GM12878 (cell line): ENCODE measurements around the gene HOGA1. TPM values are rescaled to one million over a fixed set of nuclear protein-coding genes. Genes with fewer than 3 reads are reported as not detected.

Experiments used
- ATAC-seq: fragments of 200-7000 bp; cut with Tn5 transposase; 3 replicates; pipeline ENCODE4 v1.9.1; 2020; ENCODE audit warnings: mild to moderate bottlenecking, moderate library complexity
- BruUV-seq: library from RNA; stranded (reverse); fragments of 400-500 nt; replicated peaks from 2 replicates; lab custom pipeline; 2021; lab: Mats Ljungman, UMichigan
- CTCF ChIA-PET: fragments of 300-600 bp; sonication (Branson Sonifier 250); formaldehyde crosslinking; extraction: SDS; loops from one replicate; lab custom pipeline; 2021; ENCODE audit warnings: inconsistent platforms; lab: Yijun Ruan, JAX
- POLR2A ChIA-PET: fragments of 350-600 bp; formaldehyde crosslinking; extraction: SDS; loops from one replicate; lab custom pipeline; 2021; ENCODE audit warnings: inconsistent platforms; lab: Charles Lee
- RAD21 ChIA-PET: fragments of 300-600 bp; sonication (Branson Sonifier 250); formaldehyde crosslinking; loops from one replicate; lab custom pipeline; 2023; ENCODE audit warnings: antibody characterized with exemption; ENCODE audit not compliant: unreplicated experiment; lab: Charles Lee
- SMC1A ChIA-PET: fragments of 300-600 bp; sonication (Branson Sonifier 250); formaldehyde crosslinking; loops from one replicate; lab custom pipeline; 2023; ENCODE audit not compliant: unreplicated experiment, uncharacterized antibody; lab: Charles Lee
- DNase-seq: peaks from one replicate; pipeline ENCODE4 v3.0.0-alpha.2; 2011; ENCODE audit warnings: low read depth, low spot score
- FAIRE-seq: peaks from 3 replicates; lab custom pipeline; 2011; peaks lifted over from hg19 to GRCh38; lab: Jason Lieb, UNC
- H2AFZ ChIP-seq: 2 replicates; pipeline ENCODE4 v1.6.0; 2011; ENCODE audit warnings: low read depth, low read length, control low read depth; ENCODE audit not compliant: control insufficient read depth
- H3K27ac ChIP-seq: 2 replicates; pipeline ENCODE4 v1.5.1; 2011; ENCODE audit warnings: control low read depth; ENCODE audit not compliant: control insufficient read depth, insufficient read depth
- H3K27me3 ChIP-seq, 2 experiments: replicated peaks in 1 of 2; 2 replicates each; pipeline versions ENCODE4 v1.6.0 to v1.6.1; 2011; ENCODE audit warnings: low read length in 1 of 2; ENCODE audit not compliant: control insufficient read depth in 2 of 2, insufficient read depth in 2 of 2
- H3K36me3 ChIP-seq, 2 experiments: 2 replicates each; pipeline ENCODE4 v1.5.1; 2011; ENCODE audit warnings: low read length in 1 of 2; ENCODE audit not compliant: control insufficient read depth in 2 of 2, insufficient read depth in 2 of 2
- H3K4me1 ChIP-seq: 2 replicates; pipeline ENCODE4 v1.6.1; 2011; ENCODE audit warnings: mild to moderate bottlenecking, low read length, moderate library complexity, mixed read lengths; ENCODE audit not compliant: control insufficient read depth, insufficient read depth
- H3K4me2 ChIP-seq: 2 replicates; pipeline ENCODE4 v1.6.0; 2011; ENCODE audit warnings: control low read depth; ENCODE audit not compliant: control insufficient read depth, insufficient read depth
- H3K4me3 ChIP-seq: fragments of 200-600 bp; sonication (generic); 2 replicates; pipeline ENCODE4 v1.5.1; 2016
- H3K79me2 ChIP-seq: 2 replicates; pipeline ENCODE4 v1.6.0; 2011; ENCODE audit warnings: low read length; ENCODE audit not compliant: control insufficient read depth, insufficient read depth
- H3K9ac ChIP-seq: 2 replicates; pipeline ENCODE4 v1.8.0; 2011; ENCODE audit warnings: low read length, control low read depth, mixed read lengths; ENCODE audit not compliant: control insufficient read depth, insufficient read depth
- H3K9me3 ChIP-seq: replicated peaks from 3 replicates; pipeline ENCODE4 v1.5.1; 2011; ENCODE audit warnings: mild to moderate bottlenecking, low read length; ENCODE audit not compliant: control insufficient read depth, insufficient read depth
- H4K20me1 ChIP-seq: 2 replicates; pipeline ENCODE4 v1.6.0; 2011; ENCODE audit not compliant: control insufficient read depth, insufficient read depth
- BACH1 ChIP-seq: fragments of 450-650 bp; IDR thresholded peaks from 2 replicates; pipeline ENCODE4 v1.6.1; 2017; ENCODE audit warnings: mild to moderate bottlenecking, borderline replicate concordance
- BHLHE40 ChIP-seq, 2 experiments: fragments of 450-650 bp in 1 of 2; IDR thresholded peaks; 2 replicates each; pipeline ENCODE4 v1.6.1; 2011 to 2017; ENCODE audit warnings: low read depth in 2 of 2, borderline replicate concordance in 1 of 2, improper control_type of control experiment in 1 of 2, low read length in 1 of 2, mild to moderate bottlenecking in 1 of 2
- MYC ChIP-seq: IDR thresholded peaks from 2 replicates; pipeline ENCODE4 v1.6.1; 2011; ENCODE audit warnings: mild to moderate bottlenecking, low read length, moderate library complexity, inconsistent platforms; ENCODE audit not compliant: insufficient read depth, insufficient replicate concordance, insufficient read length, severe bottlenecking
- NFYA ChIP-seq: IDR thresholded peaks from 2 replicates; pipeline ENCODE4 v1.6.1; 2011; ENCODE audit warnings: low read depth, mild to moderate bottlenecking, low read length, improper control_type of control experiment, borderline replicate concordance
- NFYB ChIP-seq: IDR thresholded peaks from 2 replicates; pipeline ENCODE4 v1.6.1; 2011; ENCODE audit warnings: low read depth, mild to moderate bottlenecking, low read length, improper control_type of control experiment, moderate library complexity; ENCODE audit not compliant: insufficient read depth
- NR2F1 ChIP-seq: fragments of 450-650 bp; conservative IDR thresholded peaks from 2 replicates; pipeline ENCODE4 v1.6.1; 2017; ENCODE audit warnings: mild to moderate bottlenecking
- PBX3 ChIP-seq: IDR thresholded peaks from 2 replicates; pipeline ENCODE4 v1.6.1; 2011; ENCODE audit warnings: mild to moderate bottlenecking, low read depth, low read length, moderate library complexity; ENCODE audit not compliant: insufficient replicate concordance
- PKNOX1 ChIP-seq: fragments of 450-650 bp; IDR thresholded peaks from 2 replicates; pipeline ENCODE4 v1.6.1; 2016; ENCODE audit warnings: mild to moderate bottlenecking
- RCOR1 ChIP-seq: conservative IDR thresholded peaks from 2 replicates; pipeline ENCODE4 v1.6.1; 2012; ENCODE audit warnings: low read depth, low read length, improper control_type of control experiment
- TCF12 ChIP-seq: IDR thresholded peaks from 2 replicates; pipeline ENCODE4 v1.6.1; 2011; ENCODE audit warnings: low read depth, mild to moderate bottlenecking, low read length
- YY1 ChIP-seq: IDR thresholded peaks from 2 replicates; pipeline ENCODE4 v1.6.1; 2011; ENCODE audit warnings: low read depth, mild to moderate bottlenecking, low read length
- ZBTB33 ChIP-seq: fragments of 450-650 bp; IDR thresholded peaks from 2 replicates; pipeline ENCODE4 v1.6.1; 2017; ENCODE audit warnings: mild to moderate bottlenecking
- ZNF274 ChIP-seq: IDR thresholded peaks from one replicate; pipeline ENCODE4 v1.8.0; 2011; ENCODE audit not compliant: insufficient read length, insufficient read depth
- WGBS: methylation state at CpG from one replicate; pipeline ENCODE4 v1.1.6; 2016; ENCODE audit warnings: low lambda C conversion rate; ENCODE audit not compliant: insufficient replicate concordance, insufficient coverage; ENCODE audit errors: missing lambda C conversion rate; 5-methylcytosine and 5-hydroxymethylcytosine counted together
- in situ Hi-C: fragments of 300-500 bp; cut with MboI; formaldehyde crosslinking; loops from 9 replicates; pipeline ENCODE4 v1.14.3; 2018; ENCODE audit warnings: mixed read lengths
- intact Hi-C: fragments of 100-400 bp; cut with micrococcal nuclease; formaldehyde crosslinking; loops from one replicate; pipeline ENCODE4 v1.14.2; 2022; ENCODE audit not compliant: unreplicated experiment
- polyA plus RNA-seq, 11 experiments: library from polyadenylated mRNA; depleted of rRNA in 4 of 11; unstranded in 6 of 11; stranded (reverse) in 5 of 11; fragments of >200 nt; fragmentation: Nextera tagmentation in 4 of 11; fragmentation: Illumina TruSeq in 1 of 11; extraction: Ambion mirVana in 4 of 11; extraction: Trizol in 1 of 11; gene quantifications; 1 replicate in 1 of 11; 2 replicates in 10 of 11; pipeline versions ENCODE4 v1.2.1 to v1.2.3, GENCODE V29; 2011 to 2016; ENCODE audit warnings: inconsistent platforms in 2 of 11, missing spikeins in 2 of 11, low read depth in 1 of 11
- total RNA-seq, 4 experiments: library from RNA; depleted of rRNA in 3 of 4; stranded (reverse); fragments of >200 nt in 3 of 4; fragmentation: Illumina TruSeq in 1 of 4; extraction: Trizol in 1 of 4; gene quantifications; 2 replicates each; pipeline versions ENCODE4 v1.2.1 to v1.2.3, GENCODE V29; 2013 to 2021
- TF ChIP-seq, protein P1 (sequence below), 3 experiments: IDR thresholded peaks in 2 of 3; conservative IDR thresholded peaks in 1 of 3; 2 replicates each; pipeline ENCODE4 v1.5.1; 2011; ENCODE audit warnings: low read depth in 3 of 3, low read length in 3 of 3, mild to moderate bottlenecking in 3 of 3, control low read depth in 2 of 3, moderate library complexity in 2 of 3, inconsistent platforms in 1 of 3, mixed read lengths in 1 of 3; ENCODE audit not compliant: control insufficient read depth in 2 of 3, insufficient read depth in 1 of 3; ENCODE audit errors: extremely low read depth in 1 of 3

The HOGA1 gene
- total and polyA plus RNA-seq, 10 of the 15 experiments (the other 5 are each of a cell fraction or from before 2014, with no cell fraction given), result 0.01 to 0.19 (median 0.06) TPM; not detected in 6

DNA sequence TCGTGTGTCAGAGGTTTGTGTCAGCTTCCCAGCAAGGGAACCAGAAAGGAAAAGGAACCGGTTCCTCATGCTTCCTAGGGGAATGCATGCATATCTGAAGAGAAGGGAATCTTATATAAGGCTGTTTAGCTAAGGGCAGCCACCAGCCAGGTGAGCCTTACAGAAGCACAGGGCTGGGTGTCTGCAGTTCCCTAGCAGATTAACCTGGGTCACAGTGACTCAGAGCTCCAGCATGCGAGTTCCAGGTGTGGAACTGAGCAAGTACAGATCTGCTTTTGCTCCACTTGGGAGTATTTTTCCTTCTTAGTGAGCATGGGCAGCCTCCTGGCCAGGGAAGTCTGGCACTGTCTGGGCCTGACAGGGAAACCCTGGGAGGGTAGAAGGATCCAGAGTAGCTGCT, 12.6 kb upstream of the HOGA1 start (continued):
- TF ChIP-seq BHLHE40 (IDR thresholded peaks at IDR 0.05; ENCODE audit: borderline replicate concordance in 1 of 2, low read depth in 2 of 2, low read length in 1 of 2) (no peak), NFYA (no peak), NFYB (no peak), PBX3 (no peak)

GRCh38 chr10:97572214-97572989, 11.8 kb upstream of the HOGA1 start, which contains the start of gene ANKRD2:
ANKRD2 (plus strand) TSS chr10:97572779; CDS start chr10:97572789, 10 bp downstream.
- no peak for DNase-seq
- Histone ChIP-seq H3K9me3 (no peaks in the 10 kb centered on the region), H3K4me2 (no peak within 1 kb of the TSS), H3K4me3 (no peak within 1 kb of the TSS), H3K36me3 (no peaks in the 10 kb centered on the region), H4K20me1 (no peaks in the 10 kb centered on the region), H3K79me2 (no peaks in the 10 kb centered on the region), H3K4me1 (no peaks in the 10 kb centered on the region), H3K9ac (no peak within 1 kb of the TSS), H2AFZ (no peak within 1 kb of the TSS), H3K27me3 (no peaks in the 10 kb centered on the region), H3K27ac (no peak within 1 kb of the TSS)
- in situ Hi-C loops (no loop called here), intact Hi-C loops (loop anchor here (1.0 to 2.0 kb wide), 2 partner anchors 40 to 158 kb away; no protein-coding TSS in a partner anchor)
- ChIA-PET SMC1A (interaction anchor here (0.8 to 1.9 kb wide), 8 partner anchors 9 to 160 kb away, joined by 3 to 9 read pairs (median 4); partner anchors contain the start of gene HOGA1), RAD21 (interaction anchor here (0.9 to 2.3 kb wide), 11 partner anchors 14 to 129 kb away, joined by 3 to 8 read pairs (median 3); partner anchors contain the start of gene AVPI1), POLR2A (interaction anchor here (0.6 kb wide), 1 partner anchor 62 kb away, joined by 5 read pairs; no protein-coding TSS in a partner anchor), CTCF (interaction anchor here (0.6 to 3.9 kb wide), 30 partner anchors 10 to 159 kb away, joined by 3 to 29 read pairs (median 4); partner anchors contain the start of genes AVPI1 and HOGA1)
- no TSS peak for BruUV-seq
- FAIRE-seq, result peak; percentile 76
- 55% methylated on average over 16 of the region's 16 CpGs for WGBS
- peak; percentile 97 for ATAC-seq
- TF ChIP-seq BACH1 (no peak), YY1 (0 out of 2 replicates have a peak, but pooled peaks have one; percentile 35), MYC (no peak), NR2F1 (no peak), ZBTB33 (no peak), PKNOX1 (no peak), RCOR1 (no peak), ZNF274 (no peak), TCF12 (no peak)
- TF ChIP-seq, protein P1, sequence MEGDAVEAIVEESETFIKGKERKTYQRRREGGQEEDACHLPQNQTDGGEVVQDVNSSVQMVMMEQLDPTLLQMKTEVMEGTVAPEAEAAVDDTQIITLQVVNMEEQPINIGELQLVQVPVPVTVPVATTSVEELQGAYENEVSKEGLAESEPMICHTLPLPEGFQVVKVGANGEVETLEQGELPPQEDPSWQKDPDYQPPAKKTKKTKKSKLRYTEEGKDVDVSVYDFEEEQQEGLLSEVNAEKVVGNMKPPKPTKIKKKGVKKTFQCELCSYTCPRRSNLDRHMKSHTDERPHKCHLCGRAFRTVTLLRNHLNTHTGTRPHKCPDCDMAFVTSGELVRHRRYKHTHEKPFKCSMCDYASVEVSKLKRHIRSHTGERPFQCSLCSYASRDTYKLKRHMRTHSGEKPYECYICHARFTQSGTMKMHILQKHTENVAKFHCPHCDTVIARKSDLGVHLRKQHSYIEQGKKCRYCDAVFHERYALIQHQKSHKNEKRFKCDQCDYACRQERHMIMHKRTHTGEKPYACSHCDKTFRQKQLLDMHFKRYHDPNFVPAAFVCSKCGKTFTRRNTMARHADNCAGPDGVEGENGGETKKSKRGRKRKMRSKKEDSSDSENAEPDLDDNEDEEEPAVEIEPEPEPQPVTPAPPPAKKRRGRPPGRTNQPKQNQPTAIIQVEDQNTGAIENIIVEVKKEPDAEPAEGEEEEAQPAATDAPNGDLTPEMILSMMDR (IDR thresholded peaks at IDR 0.05 in 2 of 3, conservative IDR thresholded peaks at IDR 0.05 in 1 of 3; ENCODE audit: control insufficient read depth in 2 of 3, extremely low read depth in 1 of 3, insufficient read depth in 1 of 3, low read depth in 3 of 3, low read length in 3 of 3), result peak; percentile 89 to 95 (median 94)
